ENCODE data around the gene SAMD11.

The SAMD11 gene

GRCh38 chr1:962381-963300 is 38.9 kb downstream of the SAMD11 start:
- DNase-seq (ENCODE audit: low spot score): no peak

- no peak for DNase-seq (ENCODE audit: low spot score)
These were observed 39.6 kb downstream of the SAMD11 start for GRCh38 chr1:963301-963651.

- DNase-seq (ENCODE audit: low spot score): no peak
These were observed 40.2 kb downstream of the SAMD11 start for GRCh38 chr1:963746-964525.

- no peak for DNase-seq (ENCODE audit: low spot score)
These were observed 41.2 kb downstream of the SAMD11 start for GRCh38 chr1:964691-965525.

- DNase-seq (ENCODE audit: low spot score): no peak
These were observed 41.9 kb downstream of the SAMD11 start for GRCh38 chr1:965526-966134.

- no peak for DNase-seq (ENCODE audit: low spot score)
These were observed 42.5 kb downstream of the SAMD11 start, which contains the start of gene PLEKHN1 for GRCh38 chr1:966135-966703. PLEKHN1 (plus strand) TSS chr1:966482; CDS start chr1:966532, 50 bp downstream.

- no peak for DNase-seq (ENCODE audit: low spot score)
These were observed 43.1 kb downstream of the SAMD11 start for GRCh38 chr1:966704-967300.

- no peak for DNase-seq (ENCODE audit: low spot score)
These were observed 44.0 kb downstream of the SAMD11 start for GRCh38 chr1:967466-968343.

- DNase-seq (ENCODE audit: low spot score): no peak
These were observed 45.6 kb downstream of the SAMD11 start for GRCh38 chr1:969260-969855.

GRCh38 chr1:970242-970972 is 46.7 kb downstream of the SAMD11 start:
- no peak for DNase-seq (ENCODE audit: low spot score)

GRCh38 chr1:970973-971730 is 47.4 kb downstream of the SAMD11 start:
- DNase-seq (ENCODE audit: low spot score): no peak

- no peak for DNase-seq (ENCODE audit: low spot score)
These were observed 48.2 kb downstream of the SAMD11 start for GRCh38 chr1:971751-972506.

GRCh38 chr1:972726-973458 is 49.2 kb downstream of the SAMD11 start:
- DNase-seq (ENCODE audit: low spot score): no peak

- no peak for DNase-seq (ENCODE audit: low spot score)
These were observed 50.0 kb downstream of the SAMD11 start for GRCh38 chr1:973459-974292.

GRCh38 chr1:974293-974640 is 50.5 kb downstream of the SAMD11 start:
- DNase-seq (ENCODE audit: low spot score): no peak

Data from globus pallidus (tissue), 1 donor.